PC-3 (cell line): ENCODE data around the gene WTIP.

ENCODE experiments used
- EZH2 ChIP-seq: fragments of 300-600 bp; sonication (generic); IDR thresholded peaks from one replicate; pipeline ENCODE4 v1.6.1; 2017; ENCODE audit warnings: antibody characterized with exemption, mild to moderate bottlenecking, low read length; ENCODE audit not compliant: unreplicated experiment
- EZH2phosphoT487 ChIP-seq: fragments of 300-600 bp; sonication (generic); IDR thresholded peaks from 2 replicates; pipeline ENCODE4 v1.6.1; 2018; ENCODE audit warnings: mild to moderate bottlenecking, antibody characterized with exemption, low read length, borderline replicate concordance
- TF ChIP-seq, protein P1 (sequence below): fragments of 300-600 bp; sonication (generic); conservative IDR thresholded peaks from 2 replicates; pipeline ENCODE4 v1.5.1; 2017; ENCODE audit warnings: antibody characterized with exemption, low read depth, mild to moderate bottlenecking, low read length

DNA sequence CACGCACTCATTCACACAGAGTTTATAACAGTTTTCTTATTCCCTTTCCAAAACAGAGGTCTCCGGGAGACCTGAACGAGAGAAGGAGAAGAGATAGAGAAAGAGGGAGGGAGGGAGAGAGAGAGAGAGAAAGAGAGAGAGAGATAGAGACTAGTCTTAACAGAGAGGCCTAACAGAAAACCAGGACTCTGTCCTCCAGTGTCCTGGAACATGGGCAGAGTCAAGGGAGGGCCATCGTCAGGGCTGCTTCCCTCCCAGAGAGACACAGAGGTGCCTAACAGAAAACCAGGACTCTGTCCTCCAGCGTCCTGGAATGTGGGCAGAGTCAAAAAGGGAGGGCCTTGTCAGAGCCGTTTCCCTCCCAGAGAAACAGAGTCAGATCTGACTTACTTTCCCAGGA is 78.7 kb downstream of the WTIP start:
- TF ChIP-seq, protein P1, sequence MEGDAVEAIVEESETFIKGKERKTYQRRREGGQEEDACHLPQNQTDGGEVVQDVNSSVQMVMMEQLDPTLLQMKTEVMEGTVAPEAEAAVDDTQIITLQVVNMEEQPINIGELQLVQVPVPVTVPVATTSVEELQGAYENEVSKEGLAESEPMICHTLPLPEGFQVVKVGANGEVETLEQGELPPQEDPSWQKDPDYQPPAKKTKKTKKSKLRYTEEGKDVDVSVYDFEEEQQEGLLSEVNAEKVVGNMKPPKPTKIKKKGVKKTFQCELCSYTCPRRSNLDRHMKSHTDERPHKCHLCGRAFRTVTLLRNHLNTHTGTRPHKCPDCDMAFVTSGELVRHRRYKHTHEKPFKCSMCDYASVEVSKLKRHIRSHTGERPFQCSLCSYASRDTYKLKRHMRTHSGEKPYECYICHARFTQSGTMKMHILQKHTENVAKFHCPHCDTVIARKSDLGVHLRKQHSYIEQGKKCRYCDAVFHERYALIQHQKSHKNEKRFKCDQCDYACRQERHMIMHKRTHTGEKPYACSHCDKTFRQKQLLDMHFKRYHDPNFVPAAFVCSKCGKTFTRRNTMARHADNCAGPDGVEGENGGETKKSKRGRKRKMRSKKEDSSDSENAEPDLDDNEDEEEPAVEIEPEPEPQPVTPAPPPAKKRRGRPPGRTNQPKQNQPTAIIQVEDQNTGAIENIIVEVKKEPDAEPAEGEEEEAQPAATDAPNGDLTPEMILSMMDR, result no peak
- TF ChIP-seq EZH2 (no peak), EZH2phosphoT487 (no peak)
